Heart left ventricle (tissue), 16 donors: Measurements from ENCODE around the gene TMED5. TPM values are rescaled to one million over a fixed set of nuclear protein-coding genes. Genes with fewer than 3 reads are reported as not detected.

ENCODE experiments used
- ATAC-seq, 4 donors: fragments of 200-7000 bp; cut with Tn5 transposase; one replicate each; pipeline ENCODE4 v1.9.1; 2020 to 2022; ENCODE audit warnings: moderate library complexity in 4 of 4, mild to moderate bottlenecking in 3 of 4, moderate number of reproducible peaks in 1 of 4
- DNase-seq, 5 donors: peaks; one replicate each; pipeline ENCODE4 v3.0.0-alpha.2; 2020
- H3K27ac ChIP-seq, 12 donors: fragments of 200-600 bp; sonication (generic) in 4 of 12; one replicate each; pipeline versions ENCODE4 v1.5.0 to v1.8.0; 2016 to 2022; ENCODE audit warnings: mild to moderate bottlenecking in 2 of 12
- H3K27me3 ChIP-seq, 9 donors: fragments of 200-600 bp; sonication (generic) in 2 of 9; one replicate each; pipeline versions ENCODE4 v1.5.1 to v1.8.0; 2016 to 2022; ENCODE audit warnings: mild to moderate bottlenecking in 3 of 9
- H3K36me3 ChIP-seq, 9 donors: fragments of 200-600 bp; sonication (generic) in 2 of 9; one replicate each; pipeline versions ENCODE4 v1.5.0 to v1.8.0; 2018 to 2022; ENCODE audit warnings: mild to moderate bottlenecking in 2 of 9
- H3K4me1 ChIP-seq, 12 donors: fragments of 200-600 bp; sonication (generic) in 4 of 12; one replicate each; pipeline versions ENCODE4 v1.5.0 to v1.8.0; 2016 to 2022; ENCODE audit warnings: mild to moderate bottlenecking in 3 of 12
- H3K4me3 ChIP-seq, 12 donors: fragments of 200-600 bp; sonication (generic) in 4 of 12; one replicate each; pipeline versions ENCODE4 v1.5.0 to v1.8.0; 2017 to 2022; ENCODE audit warnings: mild to moderate bottlenecking in 9 of 12, moderate library complexity in 4 of 12
- H3K9me3 ChIP-seq, 12 donors: fragments of 200-600 bp; sonication (generic) in 4 of 12; one replicate each; pipeline versions ENCODE4 v1.5.0 to v1.8.0; 2016 to 2022; ENCODE audit warnings: mild to moderate bottlenecking in 1 of 12
- POLR2A ChIP-seq, 2 donors: fragments of 450-650 bp; IDR thresholded peaks; one replicate each; pipeline ENCODE4 v1.6.1; 2017; ENCODE audit warnings: antibody characterized with exemption in 2 of 2, mild to moderate bottlenecking in 2 of 2, moderate library complexity in 2 of 2
- WGBS, 4 donors: extraction: QIAGEN DNeasy Blood & Tissue Kit in 2 of 4; methylation state at CpG; one replicate each; pipeline versions ENCODE4 v1.1.5 to v1.1.7; 2013 to 2018; 5-methylcytosine and 5-hydroxymethylcytosine counted together
- intact Hi-C, 10 donors: fragments of 100-400 bp; cut with DNase I; formaldehyde crosslinking; loops; one replicate each; pipeline versions ENCODE4 v1.11.1 to v1.14.2; 2022
- polyA plus RNA-seq, 2 donors: library from polyadenylated mRNA; stranded (reverse); fragments of 200-250 nt; gene quantifications; one replicate each; pipeline ENCODE4 v1.2.3, GENCODE V29; 2013
- total RNA-seq, 9 donors: library from RNA; depleted of rRNA in 2 of 9; stranded (reverse); fragments of >200 nt in 2 of 9; fragmentation: NEBNext Ultra II Directional in 3 of 9; extraction: Animal tissue kit (Norgen Biotek cat#: 25700) in 3 of 9; gene quantifications; one replicate each; pipeline versions ENCODE4 v1.1.0 to v1.2.4, GENCODE V29; 2016 to 2023
- TF ChIP-seq, protein P1 (sequence below), 12 donors: fragments of 200-600 bp; sonication (generic) in 4 of 12; IDR thresholded peaks; one replicate each; pipeline versions ENCODE4 v1.5.0 to v1.8.0; 2018 to 2022; ENCODE audit warnings: antibody characterized with exemption in 12 of 12, mild to moderate bottlenecking in 5 of 12
- donor health status: ischemic (EF 13 %, LVEDD 7.1; RV severe dilation, severe dysfunction).
- donor health status: healthy with polysubstance abuse.
- donor health status: DM: no; HTN: yes; CAD: no.
- donor health status: DM: no; HTN: no; CAD: no.
- donor health status: ischemic (EF 25% LVEDD 6.9; RV normal size, moderate dysfunction).
- donor health status: ischemic (EF 25% LVEDD 5.7; RV mildly dilated, moderate dysfunction).
- donor health status: healthy.
- donor health status: DM: yes; HTN: yes; CAD: no.
- donor health status: ischemic (EF 35%, LVEDD 5.7; RV mildly dilated, moderate dysfunction).
- donor health status: nonischemic (EF 11% LVEDD 7.7; RV severe dilation, severe dysfunction).
- donor health status: DM: yes; HTN: yes; CAD: no.
- donor health status: PGD.
- donor health status: ischemic (EF 29% LVEDD 5.4; RV normal size, mild dysfunction).
- donor health status: nonischemic (EF 23%, LVEDD 6.1; RV moderate dilation, normal function).

Gene TMED5
- total and polyA plus RNA-seq, 11 donors = 9.2 to 95.3 (median 55.0) TPM

DNA sequence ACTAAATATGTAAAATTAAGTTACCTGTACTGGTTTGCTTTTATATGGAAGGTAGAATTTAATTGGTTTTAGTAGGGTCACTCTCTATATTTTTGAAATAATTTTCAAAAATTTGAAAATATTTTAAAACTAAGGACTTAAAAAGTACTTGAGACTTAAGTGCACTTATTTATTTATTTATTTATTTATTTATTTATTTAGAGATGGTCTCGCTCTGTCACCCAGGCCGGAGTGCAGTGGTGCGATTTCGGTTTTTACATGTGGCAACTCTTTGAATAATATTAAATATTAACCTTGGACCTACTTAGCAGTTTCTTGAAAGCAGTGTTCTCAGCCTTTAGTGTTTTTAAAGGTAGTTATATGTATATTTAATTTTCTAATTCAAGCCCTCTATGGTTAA lies 36.4 kb downstream of the TMED5 start:
- Histone ChIP-seq H3K4me1 (peaks cover 0 to 7% (median 0%) of the 10 kb centered on the region in 12 donors), H3K4me3 (no peak overlapping the region), H3K36me3 (peaks cover 0 to 33% (median 17%) of the 10 kb centered on the region in 9 donors), H3K9me3 (no peaks in the 10 kb centered on the region), H3K27me3 (no peaks in the 10 kb centered on the region), H3K27ac (no peak overlapping the region)
- intact Hi-C loops = no loop called here
- TF ChIP-seq, protein P1, sequence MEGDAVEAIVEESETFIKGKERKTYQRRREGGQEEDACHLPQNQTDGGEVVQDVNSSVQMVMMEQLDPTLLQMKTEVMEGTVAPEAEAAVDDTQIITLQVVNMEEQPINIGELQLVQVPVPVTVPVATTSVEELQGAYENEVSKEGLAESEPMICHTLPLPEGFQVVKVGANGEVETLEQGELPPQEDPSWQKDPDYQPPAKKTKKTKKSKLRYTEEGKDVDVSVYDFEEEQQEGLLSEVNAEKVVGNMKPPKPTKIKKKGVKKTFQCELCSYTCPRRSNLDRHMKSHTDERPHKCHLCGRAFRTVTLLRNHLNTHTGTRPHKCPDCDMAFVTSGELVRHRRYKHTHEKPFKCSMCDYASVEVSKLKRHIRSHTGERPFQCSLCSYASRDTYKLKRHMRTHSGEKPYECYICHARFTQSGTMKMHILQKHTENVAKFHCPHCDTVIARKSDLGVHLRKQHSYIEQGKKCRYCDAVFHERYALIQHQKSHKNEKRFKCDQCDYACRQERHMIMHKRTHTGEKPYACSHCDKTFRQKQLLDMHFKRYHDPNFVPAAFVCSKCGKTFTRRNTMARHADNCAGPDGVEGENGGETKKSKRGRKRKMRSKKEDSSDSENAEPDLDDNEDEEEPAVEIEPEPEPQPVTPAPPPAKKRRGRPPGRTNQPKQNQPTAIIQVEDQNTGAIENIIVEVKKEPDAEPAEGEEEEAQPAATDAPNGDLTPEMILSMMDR (IDR thresholded peaks at IDR 0.05) = no peak
- TF ChIP-seq POLR2A (IDR thresholded peaks at IDR 0.05) = no peak
- DNase-seq = no peak
- 96 to 99% (median 98%) methylated on average over 4 of the region's 4 CpGs for WGBS, 4 donors
- no peak for ATAC-seq

GRCh38 chr1:93143136-93143535 lies 37.1 kb downstream of the TMED5 start:
- DNase-seq = no peak
- Histone ChIP-seq H3K36me3 (peaks cover 0 to 35% (median 20%) of the 10 kb centered on the region in 9 donors), H3K9me3 (no peaks in the 10 kb centered on the region), H3K27me3 (no peaks in the 10 kb centered on the region), H3K4me1 (peaks cover 0 to 7% (median 0%) of the 10 kb centered on the region in 12 donors), H3K27ac (no peak overlapping the region), H3K4me3 (no peak overlapping the region)
- TF ChIP-seq POLR2A (IDR thresholded peaks at IDR 0.05) = no peak
- TF ChIP-seq, protein P1 (IDR thresholded peaks at IDR 0.05) = no peak
- 62 to 76% (median 70%) methylated on average over 1 of the region's 1 CpG for WGBS, 4 donors
- no peak for ATAC-seq
- intact Hi-C loops = no loop called here

- no peaks in the 10 kb centered on the region for H3K4me1 ChIP-seq
- H3K36me3 ChIP-seq = peaks cover 0 to 45% (median 30%) of the 10 kb centered on the region in 9 donors
- no peak overlapping the region for H3K27ac ChIP-seq
- WGBS, 4 donors = 95 to 99% (median 97%) methylated on average over 2 of the region's 2 CpGs
- no peak overlapping the region for H3K4me3 ChIP-seq
- DNase-seq (no peak), ATAC-seq (no peak)
- H3K27me3 ChIP-seq = no peaks in the 10 kb centered on the region
- no peaks in the 10 kb centered on the region for H3K9me3 ChIP-seq
- no peak for TF ChIP-seq POLR2A (IDR thresholded peaks at IDR 0.05)
- TF ChIP-seq, protein P1 (IDR thresholded peaks at IDR 0.05) = no peak
- intact Hi-C loops = no loop called here
Observed at GRCh38 chr1:93142161-93142560, 38.1 kb downstream of the TMED5 start.

DNA sequence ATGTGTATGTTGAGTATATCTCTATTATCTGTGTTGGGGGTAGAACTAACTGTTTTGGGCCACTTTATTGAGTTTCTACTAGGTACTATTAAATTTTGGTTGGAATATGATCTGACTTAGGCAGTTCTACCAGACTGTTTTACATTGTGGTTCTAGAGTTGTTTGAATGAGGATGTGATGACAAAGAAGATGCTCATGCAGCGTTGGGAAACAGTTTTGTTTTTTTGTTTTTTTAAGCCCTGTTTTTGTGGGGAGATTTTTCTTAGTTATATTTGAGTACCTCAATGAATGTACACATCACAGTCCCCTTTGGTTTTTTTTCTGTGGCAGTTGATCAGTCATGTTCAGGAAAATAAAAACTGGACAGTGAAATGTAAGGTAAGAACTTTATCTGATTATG lies 40.1 kb downstream of the TMED5 start:
- intact Hi-C loops = no loop called here

More for the DNA sequence above, 40.1 kb downstream of the TMED5 start:
- Histone ChIP-seq H3K36me3 (peaks cover 0 to 65% (median 50%) of the 10 kb centered on the region in 9 donors), H3K4me1 (no peaks in the 10 kb centered on the region), H3K9me3 (no peaks in the 10 kb centered on the region), H3K27ac (no peak overlapping the region), H3K27me3 (no peaks in the 10 kb centered on the region), H3K4me3 (no peak overlapping the region)
- WGBS, 4 donors = 83 to 91% (median 86%) methylated on average over 1 of the region's 1 CpG
- DNase-seq (no peak), ATAC-seq (no peak)
- no peak for TF ChIP-seq POLR2A (IDR thresholded peaks at IDR 0.05)
- TF ChIP-seq, protein P1 (IDR thresholded peaks at IDR 0.05) = no peak
